Caco-2 (cell line): Measurements from ENCODE around the gene SMOC2. TPM values are rescaled to one million over a fixed set of nuclear protein-coding genes. Genes with fewer than 3 reads are reported as not detected.

Experiments
- BruUV-seq: library from RNA; stranded (reverse); fragments of 400-500 nt; replicated peaks from 2 replicates; lab custom pipeline; 2021; lab: Mats Ljungman, UMichigan
- CTCF ChIA-PET: fragments of 300-600 bp; sonication (Branson Sonifier 250); formaldehyde crosslinking; loops from one replicate; lab custom pipeline; 2022; ENCODE audit warnings: antibody characterized with exemption; lab: Charles Lee
- POLR2A ChIA-PET: fragments of 300-600 bp; sonication (Branson Sonifier 250); formaldehyde crosslinking; loops from one replicate; lab custom pipeline; 2022; ENCODE audit warnings: antibody characterized with exemption; lab: Charles Lee
- DNase-seq, 2 experiments: peaks; one replicate each; pipeline versions ENCODE4 v3.0.0 to v3.0.0-alpha.2; 2020 to 2022
- H3K27me3 ChIP-seq: replicated peaks from 2 replicates; pipeline ENCODE4 v1.6.0; 2011; ENCODE audit warnings: low read length; ENCODE audit not compliant: control insufficient read depth, insufficient read depth
- H3K36me3 ChIP-seq: 2 replicates; pipeline ENCODE4 v1.5.1; 2011; ENCODE audit warnings: low read length; ENCODE audit not compliant: control insufficient read depth, insufficient read depth
- H3K4me1 ChIP-seq: fragments of 250-450 bp; sonication (Bioruptor Pico); 2 replicates; pipeline ENCODE4 v1.5.1; 2020; ENCODE audit warnings: mild to moderate bottlenecking
- H3K4me3 ChIP-seq: 2 replicates; pipeline ENCODE4 v1.5.1; 2011; ENCODE audit warnings: low read depth, mild to moderate bottlenecking, control low read depth, low read length
- H3K9me3 ChIP-seq: fragments of 250-450 bp; sonication (Bioruptor Pico); 2 replicates; pipeline ENCODE4 v1.5.1; 2020; ENCODE audit warnings: mild to moderate bottlenecking, moderate library complexity
- H3K27ac Mint-ChIP-seq: one replicate; pipeline ENCODE4 v1.8.0; 2022; ENCODE audit warnings: mixed read lengths; ENCODE audit not compliant: unreplicated experiment
- H3K27me3 Mint-ChIP-seq: one replicate; pipeline ENCODE4 v1.8.0; 2022; ENCODE audit warnings: mixed read lengths; ENCODE audit not compliant: insufficient read depth, unreplicated experiment
- H3K36me3 Mint-ChIP-seq: one replicate; pipeline ENCODE4 v1.8.0; 2022; ENCODE audit warnings: mild to moderate bottlenecking, mixed read lengths; ENCODE audit not compliant: insufficient read depth, unreplicated experiment
- H3K4me1 Mint-ChIP-seq: one replicate; pipeline ENCODE4 v1.8.0; 2022; ENCODE audit warnings: low read depth, mixed read lengths; ENCODE audit not compliant: unreplicated experiment
- H3K4me3 Mint-ChIP-seq: one replicate; pipeline ENCODE4 v1.8.0; 2022; ENCODE audit warnings: mild to moderate bottlenecking, moderate library complexity, mixed read lengths; ENCODE audit not compliant: unreplicated experiment
- H3K9me3 Mint-ChIP-seq: one replicate; pipeline ENCODE4 v1.8.0; 2022; ENCODE audit warnings: mixed read lengths; ENCODE audit not compliant: unreplicated experiment
- intact Hi-C: fragments of 100-400 bp; cut with micrococcal nuclease; formaldehyde crosslinking; loops from one replicate; pipeline ENCODE4 v1.10.0; 2022; ENCODE audit not compliant: unreplicated experiment
- total RNA-seq: library from RNA; stranded (reverse); gene quantifications from 2 replicates; pipeline ENCODE4 v1.2.3, GENCODE V29; 2022
- TF ChIP-seq, protein P1 (sequence below), 2 experiments: fragments of 200-600 bp in 1 of 2; IDR thresholded peaks; 1 replicate in 1 of 2; 2 replicates in 1 of 2; pipeline versions ENCODE4 v1.5.1 to v1.8.0; 2011 to 2022; ENCODE audit warnings: antibody characterized with exemption in 1 of 2, control low read depth in 1 of 2, inconsistent platforms in 1 of 2, low read depth in 1 of 2, low read length in 1 of 2, mild to moderate bottlenecking in 1 of 2, moderate library complexity in 1 of 2; ENCODE audit not compliant: insufficient read depth in 1 of 2, severe bottlenecking in 1 of 2, unreplicated experiment in 1 of 2

SMOC2 gene
- total RNA-seq, 1 experiment from 2014 or later, result 2.8 TPM

DNA sequence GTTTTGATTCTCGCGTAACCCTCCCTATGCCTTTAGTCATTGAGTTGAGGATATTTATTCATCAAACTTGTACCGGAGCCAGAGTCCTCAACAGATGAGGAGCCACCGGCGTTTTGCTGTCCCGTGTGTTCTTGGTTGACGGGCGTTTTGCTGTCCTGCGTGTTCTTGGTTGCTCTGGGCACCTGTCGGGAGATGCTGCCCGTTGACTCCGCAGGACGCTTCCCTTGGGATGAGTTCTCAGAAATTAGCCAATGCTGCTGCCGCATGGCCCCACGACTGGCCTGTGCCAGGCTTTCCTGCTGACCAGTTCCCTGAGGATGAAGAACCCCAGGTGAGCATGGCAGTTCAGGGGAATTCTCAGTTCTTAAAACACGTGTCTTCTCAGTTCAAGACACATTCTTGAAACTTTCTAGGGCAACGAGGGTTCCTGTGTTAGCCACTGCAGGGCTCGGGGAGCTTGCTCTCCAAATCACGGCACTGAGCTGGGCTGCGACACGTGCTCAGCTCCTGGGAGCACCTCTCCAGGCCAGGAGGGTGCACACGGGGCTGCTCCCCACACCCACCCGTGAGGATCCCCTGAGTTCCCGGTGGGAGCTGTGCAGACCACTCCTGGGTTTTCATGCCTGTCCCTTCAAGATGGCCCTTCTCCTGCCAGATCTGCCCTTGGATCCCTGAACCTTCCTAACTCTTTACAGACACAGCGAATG is 265.6 kb downstream of the SMOC2 start:
- Mint-ChIP-seq H3K9me3 (no peaks in the 10 kb centered on the region), H3K27me3 (no peaks in the 10 kb centered on the region), H3K4me3 (no peak overlapping the region), H3K36me3 (no peaks in the 10 kb centered on the region), H3K27ac (no peak overlapping the region), H3K4me1 (no peaks in the 10 kb centered on the region)
- intact Hi-C loops, result no loop called here
- POLR2A ChIA-PET, result no interaction called here
- no peaks in the 10 kb centered on the region for H3K27me3 ChIP-seq
- DNase-seq, result no peak
- no TSS peak for BruUV-seq
- TF ChIP-seq, protein P1, sequence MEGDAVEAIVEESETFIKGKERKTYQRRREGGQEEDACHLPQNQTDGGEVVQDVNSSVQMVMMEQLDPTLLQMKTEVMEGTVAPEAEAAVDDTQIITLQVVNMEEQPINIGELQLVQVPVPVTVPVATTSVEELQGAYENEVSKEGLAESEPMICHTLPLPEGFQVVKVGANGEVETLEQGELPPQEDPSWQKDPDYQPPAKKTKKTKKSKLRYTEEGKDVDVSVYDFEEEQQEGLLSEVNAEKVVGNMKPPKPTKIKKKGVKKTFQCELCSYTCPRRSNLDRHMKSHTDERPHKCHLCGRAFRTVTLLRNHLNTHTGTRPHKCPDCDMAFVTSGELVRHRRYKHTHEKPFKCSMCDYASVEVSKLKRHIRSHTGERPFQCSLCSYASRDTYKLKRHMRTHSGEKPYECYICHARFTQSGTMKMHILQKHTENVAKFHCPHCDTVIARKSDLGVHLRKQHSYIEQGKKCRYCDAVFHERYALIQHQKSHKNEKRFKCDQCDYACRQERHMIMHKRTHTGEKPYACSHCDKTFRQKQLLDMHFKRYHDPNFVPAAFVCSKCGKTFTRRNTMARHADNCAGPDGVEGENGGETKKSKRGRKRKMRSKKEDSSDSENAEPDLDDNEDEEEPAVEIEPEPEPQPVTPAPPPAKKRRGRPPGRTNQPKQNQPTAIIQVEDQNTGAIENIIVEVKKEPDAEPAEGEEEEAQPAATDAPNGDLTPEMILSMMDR (IDR thresholded peaks at IDR 0.05; ENCODE audit: insufficient read depth in 1 of 2, low read depth in 1 of 2, low read length in 1 of 2, severe bottlenecking in 1 of 2, unreplicated experiment in 1 of 2), result no peak
- H3K4me1 ChIP-seq, result no peaks in the 10 kb centered on the region
- no peaks in the 10 kb centered on the region for H3K9me3 ChIP-seq
- H3K36me3 ChIP-seq, result no peaks in the 10 kb centered on the region
- H3K4me3 ChIP-seq, result no peak overlapping the region
- CTCF ChIA-PET, result no interaction called here

GRCh38 chr6:168708526-168708925 is 267.5 kb downstream of the SMOC2 start:
- ChIA-PET POLR2A (no interaction called here), CTCF (interaction anchor here (0.7 kb wide), 1 partner anchor 814 kb away, joined by 3 read pairs; no protein-coding TSS in a partner anchor)
- Histone ChIP-seq H3K9me3 (no peaks in the 10 kb centered on the region), H3K27me3 (no peaks in the 10 kb centered on the region), H3K4me1 (no peaks in the 10 kb centered on the region), H3K4me3 (no peak overlapping the region), H3K36me3 (no peaks in the 10 kb centered on the region)
- H3K27ac Mint-ChIP-seq, result no peak overlapping the region
- no peaks in the 10 kb centered on the region for H3K27me3 Mint-ChIP-seq
- DNase-seq, result no peak
- no peaks in the 10 kb centered on the region for H3K36me3 Mint-ChIP-seq
- H3K4me1 Mint-ChIP-seq, result no peaks in the 10 kb centered on the region
- no peaks in the 10 kb centered on the region for H3K9me3 Mint-ChIP-seq
- no peak overlapping the region for H3K4me3 Mint-ChIP-seq
- TF ChIP-seq, protein P1 (IDR thresholded peaks at IDR 0.05; ENCODE audit: insufficient read depth in 1 of 2, low read depth in 1 of 2, low read length in 1 of 2, severe bottlenecking in 1 of 2, unreplicated experiment in 1 of 2), result no peak
- intact Hi-C loops, result no loop called here
- no TSS peak for BruUV-seq

DNA sequence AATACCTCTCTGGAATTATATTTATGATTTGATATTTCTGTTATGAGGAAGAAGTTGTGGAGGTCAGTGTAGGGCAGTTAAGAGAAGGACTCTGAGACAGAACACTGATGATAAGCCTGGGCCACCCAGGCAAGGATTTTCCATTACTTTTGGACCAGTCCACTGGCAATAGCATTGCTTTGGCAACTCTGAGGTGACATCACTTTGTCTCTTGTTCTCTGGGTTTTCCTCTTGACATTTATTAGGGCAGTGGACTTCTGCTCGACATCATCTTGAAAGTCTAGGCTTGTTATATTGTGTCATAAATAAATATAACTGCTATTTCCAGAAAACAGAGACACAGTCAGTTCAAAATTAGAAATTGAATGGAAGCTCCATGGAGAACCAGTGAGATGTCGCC is 268.0 kb downstream of the SMOC2 start:
- Mint-ChIP-seq H3K27ac (no peak overlapping the region), H3K27me3 (no peaks in the 10 kb centered on the region), H3K4me1 (no peaks in the 10 kb centered on the region), H3K36me3 (no peaks in the 10 kb centered on the region), H3K9me3 (no peaks in the 10 kb centered on the region), H3K4me3 (no peak overlapping the region)
- no peaks in the 10 kb centered on the region for H3K9me3 ChIP-seq
- no peaks in the 10 kb centered on the region for H3K27me3 ChIP-seq
- DNase-seq, result no peak
- BruUV-seq, result no TSS peak
- no peaks in the 10 kb centered on the region for H3K4me1 ChIP-seq
- no peak overlapping the region for H3K4me3 ChIP-seq
- POLR2A ChIA-PET, result no interaction called here
- TF ChIP-seq, protein P1 (IDR thresholded peaks at IDR 0.05; ENCODE audit: insufficient read depth in 1 of 2, low read depth in 1 of 2, low read length in 1 of 2, severe bottlenecking in 1 of 2, unreplicated experiment in 1 of 2), result no peak
- H3K36me3 ChIP-seq, result no peaks in the 10 kb centered on the region
- CTCF ChIA-PET, result interaction anchor here (0.7 kb wide), 1 partner anchor 814 kb away, joined by 3 read pairs; no protein-coding TSS in a partner anchor
- intact Hi-C loops, result no loop called here
